ENCODE results near the gene KCNJ5. TPM values are rescaled to one million over a fixed set of nuclear protein-coding genes. Genes with fewer than 3 reads are reported as not detected.

The KCNJ5 gene
- total RNA-seq, 1 experiment from 2014 or later: 0.22 TPM

GRCh38 chr11:128933481-128934178 lies 42.5 kb downstream of the KCNJ5 start (continued):
- TF ChIP-seq, protein P1, sequence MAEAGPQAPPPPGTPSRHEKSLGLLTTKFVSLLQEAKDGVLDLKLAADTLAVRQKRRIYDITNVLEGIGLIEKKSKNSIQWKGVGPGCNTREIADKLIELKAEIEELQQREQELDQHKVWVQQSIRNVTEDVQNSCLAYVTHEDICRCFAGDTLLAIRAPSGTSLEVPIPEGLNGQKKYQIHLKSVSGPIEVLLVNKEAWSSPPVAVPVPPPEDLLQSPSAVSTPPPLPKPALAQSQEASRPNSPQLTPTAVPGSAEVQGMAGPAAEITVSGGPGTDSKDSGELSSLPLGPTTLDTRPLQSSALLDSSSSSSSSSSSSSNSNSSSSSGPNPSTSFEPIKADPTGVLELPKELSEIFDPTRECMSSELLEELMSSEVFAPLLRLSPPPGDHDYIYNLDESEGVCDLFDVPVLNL (CRISPR knock-in tag; IDR thresholded peaks at IDR 0.05; ENCODE audit: borderline replicate concordance, low read depth): no peak
- TF ChIP-seq HMGA2 (CRISPR knock-in tag; IDR thresholded peaks at IDR 0.05): no peak
- no peak for TF ChIP-seq ERG (CRISPR knock-in tag; IDR thresholded peaks at IDR 0.05)
- TF ChIP-seq ZNF138 (CRISPR knock-in tag; conservative IDR thresholded peaks at IDR 0.05): no peak
- TF ChIP-seq ZNF121 (CRISPR knock-in tag; IDR thresholded peaks at IDR 0.05): no peak
- no peak for TF ChIP-seq ZNF281 (CRISPR knock-in tag; IDR thresholded peaks at IDR 0.05)
- no peak for TF ChIP-seq CREM (CRISPR knock-in tag; IDR thresholded peaks at IDR 0.05)
- no peak for TF ChIP-seq IRF2 (CRISPR knock-in tag; IDR thresholded peaks at IDR 0.05; ENCODE audit: borderline replicate concordance, low read depth)

DNA sequence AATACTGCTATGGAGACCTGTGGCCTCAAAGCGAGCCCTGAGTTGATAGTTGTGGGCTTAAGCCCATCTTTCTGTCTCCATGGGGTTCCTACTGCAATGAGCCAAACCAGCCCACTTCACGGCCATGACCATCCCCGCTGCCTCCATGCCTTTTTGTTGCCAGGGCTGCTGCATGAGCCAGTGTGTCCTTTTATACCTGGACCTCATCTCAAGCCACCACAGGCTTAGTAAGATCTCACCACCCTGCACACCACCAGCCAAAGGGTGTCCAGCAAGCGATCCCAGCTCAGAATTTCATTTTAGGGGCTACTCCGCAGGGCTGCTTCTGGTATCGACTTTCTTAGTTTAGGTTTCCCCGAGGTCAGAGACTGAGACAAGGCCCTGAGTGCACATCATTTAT lies 43.2 kb downstream of the KCNJ5 start:
- no peaks in the 10 kb centered on the region for H3K36me3 Mint-ChIP-seq
- H3K4me1 Mint-ChIP-seq: peaks cover 30% of the 10 kb centered on the region
- H3K27ac Mint-ChIP-seq: no peak overlapping the region
- peaks cover 82% of the 10 kb centered on the region for H3K27me3 Mint-ChIP-seq (ENCODE audit: low read depth)
- DNase-seq (ENCODE audit: low spot score) (no peak), ATAC-seq (no peak)
- no peaks in the 10 kb centered on the region for H3K9me3 Mint-ChIP-seq
- H3K4me3 Mint-ChIP-seq: no peak overlapping the region
- CTCF ChIA-PET: interaction anchor here (0.6 to 2.8 kb wide), 5 partner anchors 14 to 1242 kb away, joined by 3 to 10 read pairs (median 5); no protein-coding TSS in a partner anchor
- TF ChIP-seq CREM (CRISPR knock-in tag; IDR thresholded peaks at IDR 0.05) (no peak), SMAD4 (CRISPR knock-in tag; IDR thresholded peaks at IDR 0.05) (no peak), GTF2I (CRISPR knock-in tag; conservative IDR thresholded peaks at IDR 0.05) (no peak), ETV6 (CRISPR knock-in tag; IDR thresholded peaks at IDR 0.05) (no peak), ARID4B (CRISPR knock-in tag; IDR thresholded peaks at IDR 0.05; ENCODE audit: borderline replicate concordance) (no peak), ZBTB21 (CRISPR knock-in tag; IDR thresholded peaks at IDR 0.05; ENCODE audit: borderline replicate concordance) (no peak), ZNF416 (CRISPR knock-in tag; IDR thresholded peaks at IDR 0.05) (no peak), OVOL2 (CRISPR knock-in tag; IDR thresholded peaks at IDR 0.05; ENCODE audit: borderline replicate concordance) (no peak)
- TF ChIP-seq, protein P2, sequence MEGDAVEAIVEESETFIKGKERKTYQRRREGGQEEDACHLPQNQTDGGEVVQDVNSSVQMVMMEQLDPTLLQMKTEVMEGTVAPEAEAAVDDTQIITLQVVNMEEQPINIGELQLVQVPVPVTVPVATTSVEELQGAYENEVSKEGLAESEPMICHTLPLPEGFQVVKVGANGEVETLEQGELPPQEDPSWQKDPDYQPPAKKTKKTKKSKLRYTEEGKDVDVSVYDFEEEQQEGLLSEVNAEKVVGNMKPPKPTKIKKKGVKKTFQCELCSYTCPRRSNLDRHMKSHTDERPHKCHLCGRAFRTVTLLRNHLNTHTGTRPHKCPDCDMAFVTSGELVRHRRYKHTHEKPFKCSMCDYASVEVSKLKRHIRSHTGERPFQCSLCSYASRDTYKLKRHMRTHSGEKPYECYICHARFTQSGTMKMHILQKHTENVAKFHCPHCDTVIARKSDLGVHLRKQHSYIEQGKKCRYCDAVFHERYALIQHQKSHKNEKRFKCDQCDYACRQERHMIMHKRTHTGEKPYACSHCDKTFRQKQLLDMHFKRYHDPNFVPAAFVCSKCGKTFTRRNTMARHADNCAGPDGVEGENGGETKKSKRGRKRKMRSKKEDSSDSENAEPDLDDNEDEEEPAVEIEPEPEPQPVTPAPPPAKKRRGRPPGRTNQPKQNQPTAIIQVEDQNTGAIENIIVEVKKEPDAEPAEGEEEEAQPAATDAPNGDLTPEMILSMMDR (IDR thresholded peaks at IDR 0.05): no peak
- POLR2A ChIA-PET: interaction anchor here (0.7 kb wide), 1 partner anchor 9 kb away, joined by 3 read pairs; no protein-coding TSS in a partner anchor

Data from WTC11 (cell line).